ENCODE data around the gene LCE1A. TPM values are rescaled to one million over a fixed set of nuclear protein-coding genes. Genes with fewer than 3 reads are reported as not detected.

LCE1A gene
- total and polyA plus RNA-seq, 4 donors = not detected

GRCh38 chr1:152866321-152866720 lies 39.0 kb downstream of the LCE1A start:
- TF ChIP-seq HNF4A (conservative IDR thresholded peaks at IDR 0.05) (no peak), RXRA (IDR thresholded peaks at IDR 0.05) (no peak), FOXA2 (IDR thresholded peaks at IDR 0.05) (no peak), GABPA (IDR thresholded peaks at IDR 0.05 in 1 of 2, conservative IDR thresholded peaks at IDR 0.05 in 1 of 2) (no peak), ZBTB33 (IDR thresholded peaks at IDR 0.05) (no peak), JUND (IDR thresholded peaks at IDR 0.05) (no peak), SP1 (IDR thresholded peaks at IDR 0.05) (no peak), YY1 (IDR thresholded peaks at IDR 0.05) (no peak), FOXA1 (IDR thresholded peaks at IDR 0.05) (no peak), EGR1 (IDR thresholded peaks at IDR 0.05; ENCODE audit: low read depth in 2 of 2) (no peak), RAD21 (IDR thresholded peaks at IDR 0.05) (no peak)
- TF ChIP-seq, protein P1, sequence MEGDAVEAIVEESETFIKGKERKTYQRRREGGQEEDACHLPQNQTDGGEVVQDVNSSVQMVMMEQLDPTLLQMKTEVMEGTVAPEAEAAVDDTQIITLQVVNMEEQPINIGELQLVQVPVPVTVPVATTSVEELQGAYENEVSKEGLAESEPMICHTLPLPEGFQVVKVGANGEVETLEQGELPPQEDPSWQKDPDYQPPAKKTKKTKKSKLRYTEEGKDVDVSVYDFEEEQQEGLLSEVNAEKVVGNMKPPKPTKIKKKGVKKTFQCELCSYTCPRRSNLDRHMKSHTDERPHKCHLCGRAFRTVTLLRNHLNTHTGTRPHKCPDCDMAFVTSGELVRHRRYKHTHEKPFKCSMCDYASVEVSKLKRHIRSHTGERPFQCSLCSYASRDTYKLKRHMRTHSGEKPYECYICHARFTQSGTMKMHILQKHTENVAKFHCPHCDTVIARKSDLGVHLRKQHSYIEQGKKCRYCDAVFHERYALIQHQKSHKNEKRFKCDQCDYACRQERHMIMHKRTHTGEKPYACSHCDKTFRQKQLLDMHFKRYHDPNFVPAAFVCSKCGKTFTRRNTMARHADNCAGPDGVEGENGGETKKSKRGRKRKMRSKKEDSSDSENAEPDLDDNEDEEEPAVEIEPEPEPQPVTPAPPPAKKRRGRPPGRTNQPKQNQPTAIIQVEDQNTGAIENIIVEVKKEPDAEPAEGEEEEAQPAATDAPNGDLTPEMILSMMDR (IDR thresholded peaks at IDR 0.05; ENCODE audit: low read depth, low read length, missing input control) = no peak
- TF ChIP-seq, protein P2, sequence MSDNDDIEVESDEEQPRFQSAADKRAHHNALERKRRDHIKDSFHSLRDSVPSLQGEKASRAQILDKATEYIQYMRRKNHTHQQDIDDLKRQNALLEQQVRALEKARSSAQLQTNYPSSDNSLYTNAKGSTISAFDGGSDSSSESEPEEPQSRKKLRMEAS (IDR thresholded peaks at IDR 0.05) = no peak
- DNase-seq (ENCODE audit: low spot score) = no peak
- H3K4me3 ChIP-seq (ENCODE audit: low read depth in 1 of 3, low read length in 3 of 3) = no peak overlapping the region
- no peak overlapping the region for H3K9ac ChIP-seq (ENCODE audit: low read depth in 1 of 2, low read length in 2 of 2)
- H3K9me3 ChIP-seq (ENCODE audit: control insufficient read depth in 4 of 4, low read length in 3 of 4) = no peaks in the 10 kb centered on the region
- no peaks in the 10 kb centered on the region for H3K27me3 ChIP-seq (ENCODE audit: control insufficient read depth in 4 of 4, insufficient read depth in 4 of 4, low read length in 3 of 4)
- no peak overlapping the region for H3K27ac ChIP-seq (ENCODE audit: low read depth in 1 of 2, low read length in 2 of 2)
- no peaks in the 10 kb centered on the region for H3K4me1 ChIP-seq (ENCODE audit: control insufficient read depth in 4 of 4, insufficient read depth in 4 of 4, low read length in 3 of 4)
- H3K36me3 ChIP-seq (ENCODE audit: control insufficient read depth in 4 of 4, insufficient read depth in 3 of 4, low read depth in 1 of 4, low read length in 3 of 4) = no peaks in the 10 kb centered on the region
- WGBS = 83% methylated on average over 2 of the region's 2 CpGs

- Histone ChIP-seq H3K36me3 (ENCODE audit: control insufficient read depth in 4 of 4, insufficient read depth in 3 of 4, low read depth in 1 of 4, low read length in 3 of 4) (no peaks in the 10 kb centered on the region), H3K4me3 (ENCODE audit: low read depth in 1 of 3, low read length in 3 of 3) (no peak overlapping the region), H3K27me3 (ENCODE audit: control insufficient read depth in 4 of 4, insufficient read depth in 4 of 4, low read length in 3 of 4) (no peaks in the 10 kb centered on the region), H3K9me3 (ENCODE audit: control insufficient read depth in 4 of 4, low read length in 3 of 4) (no peaks in the 10 kb centered on the region), H3K9ac (ENCODE audit: low read depth in 1 of 2, low read length in 2 of 2) (no peak overlapping the region), H3K4me1 (ENCODE audit: control insufficient read depth in 4 of 4, insufficient read depth in 4 of 4, low read length in 3 of 4) (no peaks in the 10 kb centered on the region), H3K27ac (ENCODE audit: low read depth in 1 of 2, low read length in 2 of 2) (no peak overlapping the region)
- TF ChIP-seq RAD21 (IDR thresholded peaks at IDR 0.05) (peak; percentile 71 to 80), FOXA1 (IDR thresholded peaks at IDR 0.05) (no peak)
- TF ChIP-seq, protein P1 (IDR thresholded peaks at IDR 0.05; ENCODE audit: low read depth, low read length, missing input control) = peak; percentile 66
- DNase-seq (ENCODE audit: low spot score) = peak; percentile 67
- WGBS = 29% methylated on average over 9 of the region's 9 CpGs
Measured at GRCh38 chr1:152869808-152870419, 42.6 kb downstream of the LCE1A start.
